Endothelial cell of umbilical vein (primary cell): ENCODE data around the gene FOXP1. TPM values are rescaled to one million over a fixed set of nuclear protein-coding genes. Genes with fewer than 3 reads are reported as not detected.

ENCODE experiments used
- BruUV-seq: library from RNA; stranded (reverse); fragments of 400-500 nt; replicated peaks from 2 replicates; lab custom pipeline; 2021; lab: Mats Ljungman, UMichigan
- CTCF ChIA-PET: fragments of 300-600, 350-600 bp; sonication (Branson Sonifier 250); formaldehyde crosslinking; loops from one replicate; lab custom pipeline; 2021; ENCODE audit warnings: antibody characterized with exemption, inconsistent platforms; lab: Charles Lee
- POLR2A ChIA-PET: fragments of 300-600, 350-600 bp; sonication (Branson Sonifier 250); formaldehyde crosslinking; loops from one replicate; lab custom pipeline; 2021; ENCODE audit warnings: antibody characterized with exemption, inconsistent platforms; lab: Charles Lee
- DNase-seq: peaks from one replicate; pipeline ENCODE4 v3.0.0-alpha.2; 2011; ENCODE audit warnings: low read depth, low spot score
- FAIRE-seq: peaks from 2 replicates; lab custom pipeline; 2011; peaks lifted over from hg19 to GRCh38; lab: Jason Lieb, UNC
- H2AFZ ChIP-seq: 2 replicates; pipeline ENCODE4 v1.6.0; 2012; ENCODE audit warnings: low read depth, low read length, control low read depth, inconsistent platforms
- H3K27ac ChIP-seq: 2 replicates; pipeline ENCODE4 v1.5.1; 2011; ENCODE audit warnings: low read depth, mild to moderate bottlenecking, control low read depth, low read length, moderate library complexity; ENCODE audit not compliant: insufficient read depth
- H3K27me3 ChIP-seq, 2 experiments: 2 replicates each; pipeline versions ENCODE4 v1.6.0 to v1.6.1; 2011; ENCODE audit warnings: low read length in 2 of 2, mixed read lengths in 1 of 2; ENCODE audit not compliant: control insufficient read depth in 2 of 2, insufficient read depth in 2 of 2
- H3K36me3 ChIP-seq, 2 experiments: 2 replicates in 1 of 2; 3 replicates in 1 of 2; pipeline ENCODE4 v1.5.1; 2011; ENCODE audit warnings: low read length in 2 of 2, mild to moderate bottlenecking in 1 of 2, moderate library complexity in 1 of 2; ENCODE audit not compliant: control insufficient read depth in 2 of 2, insufficient read depth in 2 of 2; ENCODE audit errors: extremely low read depth in 1 of 2
- H3K4me1 ChIP-seq: 3 replicates; pipeline ENCODE4 v1.5.1; 2011; ENCODE audit warnings: mild to moderate bottlenecking, low read length; ENCODE audit not compliant: control insufficient read depth, insufficient read depth; ENCODE audit errors: extremely low read depth
- H3K4me2 ChIP-seq: 2 replicates; pipeline ENCODE4 v1.6.1; 2011; ENCODE audit warnings: low read length, control low read depth, mixed read lengths; ENCODE audit not compliant: insufficient read depth
- H3K4me3 ChIP-seq, 3 experiments: fragments of 200-600 bp in 1 of 3; sonication (generic), shearing (Covaris generic) in 1 of 3; replicated peaks in 1 of 3; 2 replicates each; pipeline ENCODE4 v1.5.1; 2011 to 2016; ENCODE audit warnings: control low read depth in 3 of 3, low read length in 3 of 3, mild to moderate bottlenecking in 2 of 3, inconsistent platforms in 1 of 3, low read depth in 1 of 3, moderate library complexity in 1 of 3; ENCODE audit not compliant: insufficient read depth in 1 of 3
- H3K79me2 ChIP-seq: 2 replicates; pipeline ENCODE4 v1.6.0; 2012; ENCODE audit warnings: low read length, inconsistent platforms; ENCODE audit not compliant: control insufficient read depth, insufficient read depth
- H3K9ac ChIP-seq: replicated peaks from 2 replicates; pipeline ENCODE3; 2011; ENCODE audit warnings: low read length, control low read depth; ENCODE audit not compliant: insufficient read depth; ENCODE audit errors: extremely low read depth
- H3K9me1 ChIP-seq: replicated peaks from 3 replicates; pipeline ENCODE4 v1.6.0; 2011; ENCODE audit warnings: mild to moderate bottlenecking, low read length; ENCODE audit not compliant: control insufficient read depth, insufficient read depth; ENCODE audit errors: extremely low read depth
- H3K9me3 ChIP-seq: replicated peaks from 2 replicates; pipeline ENCODE4 v1.5.1; 2012; ENCODE audit warnings: low read length, inconsistent platforms; ENCODE audit not compliant: control insufficient read depth, insufficient read depth
- H4K20me1 ChIP-seq: replicated peaks from 2 replicates; pipeline ENCODE3; 2011; ENCODE audit warnings: mild to moderate bottlenecking, low read length; ENCODE audit not compliant: control insufficient read depth, insufficient read depth; ENCODE audit errors: extremely low read depth
- CTCF ChIP-seq, 2 donors: IDR thresholded peaks; 1 replicate in 1 of 2; 2 replicates in 1 of 2; pipeline ENCODE4 v1.5.1; 2011; ENCODE audit warnings: low read length in 2 of 2, mild to moderate bottlenecking in 2 of 2, moderate library complexity in 2 of 2, control low read depth in 1 of 2, inconsistent platforms in 1 of 2, low read depth in 1 of 2; ENCODE audit not compliant: insufficient read depth in 1 of 2; ENCODE audit errors: extremely low read depth in 1 of 2
- EZH2 ChIP-seq: IDR thresholded peaks from 2 replicates; pipeline ENCODE4 v1.6.1; 2012; ENCODE audit warnings: borderline replicate concordance, low read depth, mild to moderate bottlenecking, moderate library complexity, low read length, inconsistent platforms; ENCODE audit not compliant: severe bottlenecking
- FOS ChIP-seq: IDR thresholded peaks from 2 replicates; pipeline ENCODE4 v1.6.1; 2011; ENCODE audit warnings: mild to moderate bottlenecking, low read length, moderate library complexity, borderline replicate concordance; ENCODE audit not compliant: insufficient read depth
- GATA2 ChIP-seq: IDR thresholded peaks from 2 replicates; pipeline ENCODE4 v1.7.0; 2011; ENCODE audit warnings: low read depth, mild to moderate bottlenecking, moderate library complexity, mixed read lengths, low read length; ENCODE audit not compliant: insufficient read length, insufficient read depth
- JUN ChIP-seq: IDR thresholded peaks from 2 replicates; pipeline ENCODE4 v1.6.1; 2011; ENCODE audit warnings: borderline replicate concordance, low read depth; ENCODE audit not compliant: insufficient read length, insufficient read depth
- MAX ChIP-seq: IDR thresholded peaks from 2 replicates; pipeline ENCODE4 v1.6.1; 2011; ENCODE audit not compliant: insufficient read depth, insufficient read length
- MYC ChIP-seq: IDR thresholded peaks from one replicate; pipeline ENCODE4 v1.6.1; 2011; ENCODE audit warnings: mild to moderate bottlenecking, low read depth, low read length
- POLR2A ChIP-seq: IDR thresholded peaks from 2 replicates; pipeline ENCODE4 v1.6.1; 2012; ENCODE audit warnings: low read depth, mild to moderate bottlenecking, control low read depth, low read length
- POLR2AphosphoS5 ChIP-seq: IDR thresholded peaks from 2 replicates; pipeline ENCODE4 v1.6.1; 2012; ENCODE audit warnings: low read depth, mild to moderate bottlenecking, control low read depth, low read length, moderate library complexity; ENCODE audit not compliant: insufficient read depth
- dilution Hi-C: fragments of 300-500 bp; cut with MboI; formaldehyde crosslinking; loops from one replicate; pipeline ENCODE4 v1.15.0; 2019; ENCODE audit warnings: low sequenced_read_pairs; ENCODE audit not compliant: extremely low pct_ligation_motif_present
- intact Hi-C: fragments of 100-400 bp; cut with micrococcal nuclease; formaldehyde crosslinking; loops from one replicate; pipeline ENCODE4 v1.10.0; 2022
- polyA plus RNA-seq, 4 experiments: library from polyadenylated mRNA; depleted of rRNA in 3 of 4; stranded (reverse) in 3 of 4; unstranded in 1 of 4; fragments of >200 nt; gene quantifications; 2 replicates each; pipeline versions ENCODE4 v1.2.1 to v1.2.3, GENCODE V29; 2011 to 2012; ENCODE audit warnings: missing spikeins in 1 of 4
- total RNA-seq: library from RNA; stranded (reverse); gene quantifications from 2 replicates; pipeline ENCODE4 v1.2.3, GENCODE V29; 2021

The FOXP1 gene
- total and polyA plus RNA-seq, 2 donors (not counting 3 experiments of a cell fraction or from before 2014, with no cell fraction given), result 41.0 to 107 TPM

- Histone ChIP-seq H3K9ac (no peak overlapping the region), H3K4me2 (no peak overlapping the region), H3K27ac (no peak overlapping the region), H3K9me1 (no peaks in the 10 kb centered on the region), H4K20me1 (peaks cover 2% of the 10 kb centered on the region), H3K79me2 (no peaks in the 10 kb centered on the region), H2AFZ (no peak overlapping the region), H3K27me3 (no peaks in the 10 kb centered on the region), H3K4me1 (no peaks in the 10 kb centered on the region), H3K4me3 (no peak overlapping the region), H3K36me3 (no peaks in the 10 kb centered on the region), H3K9me3 (no peaks in the 10 kb centered on the region)
- BruUV-seq, result no TSS peak
- DNase-seq, result no peak
- CTCF ChIA-PET, result interaction anchor here (0.6 to 1.4 kb wide), 2 partner anchors 11 to 135 kb away, joined by 3 to 5 read pairs; no protein-coding TSS in a partner anchor
- no peak for FAIRE-seq
- dilution Hi-C loops (no loop called here), intact Hi-C loops (no loop called here)
- POLR2A ChIA-PET, result no interaction called here
- TF ChIP-seq MYC (no peak), POLR2A (no peak), MAX (no peak), POLR2AphosphoS5 (no peak), EZH2 (no peak), CTCF (IDR thresholded peaks at IDR 0.05; ENCODE audit: extremely low read depth in 1 of 2, insufficient read depth in 1 of 2, low read depth in 1 of 2, low read length in 2 of 2) (no peak)
Observed at GRCh38 chr3:71476950-71477349, 106.6 kb downstream of the FOXP1 start.

- POLR2A ChIA-PET, result no interaction called here
- dilution Hi-C loops (no loop called here), intact Hi-C loops (loop anchor here (1.0 to 2.0 kb wide), 2 partner anchors 35 to 112 kb away; no protein-coding TSS in a partner anchor)
- DNase-seq (peak; percentile 59), FAIRE-seq (no peak)
- Histone ChIP-seq H3K9me1 (no peaks in the 10 kb centered on the region), H3K9me3 (no peaks in the 10 kb centered on the region), H3K79me2 (no peaks in the 10 kb centered on the region), H3K4me3 (no peak overlapping the region), H3K27ac (no peak overlapping the region), H3K27me3 (no peaks in the 10 kb centered on the region), H3K36me3 (no peaks in the 10 kb centered on the region), H3K9ac (no peak overlapping the region), H3K4me1 (peaks cover 16% of the 10 kb centered on the region), H4K20me1 (no peaks in the 10 kb centered on the region), H3K4me2 (no peak overlapping the region), H2AFZ (no peak overlapping the region)
- CTCF ChIA-PET, result interaction anchor here (1.1 to 1.6 kb wide), 3 partner anchors 25 to 41 kb away, joined by 3 to 5 read pairs (median 3); no protein-coding TSS in a partner anchor
- no peak for TF ChIP-seq JUN
- no peak for TF ChIP-seq MAX
- no peak for TF ChIP-seq EZH2
- no peak for TF ChIP-seq CTCF (IDR thresholded peaks at IDR 0.05; ENCODE audit: extremely low read depth in 1 of 2, insufficient read depth in 1 of 2, low read depth in 1 of 2, low read length in 2 of 2)
- TF ChIP-seq POLR2AphosphoS5, result no peak
- TF ChIP-seq FOS, result no peak
- no peak for TF ChIP-seq GATA2
- no peak for TF ChIP-seq POLR2A
- no peak for TF ChIP-seq MYC
- no TSS peak for BruUV-seq
Observed at GRCh38 chr3:71469138-71469435, 114.4 kb downstream of the FOXP1 start.
